ENCODE data around the gene MBNL1.

Gene MBNL1

GRCh38 chr3:152419748-152420147, 151.0 kb downstream of the MBNL1 start:
- Histone ChIP-seq H3K27me3 (no peaks in the 10 kb centered on the region), H3K4me1 (peaks cover 0 to 86% (median 9%) of the 10 kb centered on the region in 4 donors), H3K9me3 (no peaks in the 10 kb centered on the region), H3K4me3 (no peak overlapping the region), H3K36me3 (peaks cover 45 to 54% (median 53%) of the 10 kb centered on the region in 3 donors), H3K27ac (peak overlapping the region in 1 of 2 donors; percentile 1)
- intact Hi-C loops (cut with DNase I; ENCODE audit: low total_unique reads): no loop called here
- DNase-seq: no peak
- TF ChIP-seq CTCF (IDR thresholded peaks at IDR 0.05): no peak

- H3K9me3 ChIP-seq: no peaks in the 10 kb centered on the region
- H3K36me3 ChIP-seq: peaks cover 34 to 44% (median 41%) of the 10 kb centered on the region in 3 donors
- no peaks in the 10 kb centered on the region for H3K27me3 ChIP-seq
- H3K4me3 ChIP-seq: no peak overlapping the region
- intact Hi-C loops (cut with DNase I; ENCODE audit: low total_unique reads): no loop called here
- peaks cover 0 to 84% (median 7%) of the 10 kb centered on the region in 4 donors for H3K4me1 ChIP-seq
- no peak for TF ChIP-seq CTCF (IDR thresholded peaks at IDR 0.05)
- H3K27ac ChIP-seq: peak overlapping the region in 1 of 2 donors; percentile 25
- DNase-seq: no peak
Measured at GRCh38 chr3:152421162-152421561, 152.4 kb downstream of the MBNL1 start.

GRCh38 chr3:152426393-152426792, 157.7 kb downstream of the MBNL1 start:
- Histone ChIP-seq H3K27me3 (no peaks in the 10 kb centered on the region), H3K9me3 (no peaks in the 10 kb centered on the region), H3K27ac (peak overlapping the region; percentile 14 to 60), H3K4me3 (no peak overlapping the region), H3K36me3 (peaks cover under 1 to 5% (median 4%) of the 10 kb centered on the region in 3 donors), H3K4me1 (peaks cover 0 to 88% (median 9%) of the 10 kb centered on the region in 4 donors)
- intact Hi-C loops (cut with DNase I; ENCODE audit: low total_unique reads): no loop called here
- no peak for DNase-seq
- TF ChIP-seq CTCF (IDR thresholded peaks at IDR 0.05): no peak

- H3K36me3 ChIP-seq: peaks cover 8 to 15% (median 12%) of the 10 kb centered on the region in 3 donors
- H3K9me3 ChIP-seq: no peaks in the 10 kb centered on the region
- H3K27me3 ChIP-seq: no peaks in the 10 kb centered on the region
- no peak for TF ChIP-seq CTCF (IDR thresholded peaks at IDR 0.05)
- intact Hi-C loops (cut with DNase I; ENCODE audit: low total_unique reads): no loop called here
- H3K27ac ChIP-seq: no peak overlapping the region
- H3K4me1 ChIP-seq: peaks cover 0 to 68% (median 9%) of the 10 kb centered on the region in 4 donors
- no peak overlapping the region for H3K4me3 ChIP-seq
- DNase-seq: no peak
Measured at GRCh38 chr3:152428577-152428976, 159.8 kb downstream of the MBNL1 start.

- Histone ChIP-seq H3K4me3 (no peak overlapping the region), H3K36me3 (peaks cover 15 to 34% (median 21%) of the 10 kb centered on the region in 3 donors), H3K27ac (peak overlapping the region in 1 of 2 donors; percentile 25), H3K27me3 (no peaks in the 10 kb centered on the region), H3K9me3 (peaks cover 0 to 4% (median 0%) of the 10 kb centered on the region in 3 donors), H3K4me1 (peaks cover 0 to 50% (median 9%) of the 10 kb centered on the region in 4 donors)
- no peak for TF ChIP-seq CTCF (IDR thresholded peaks at IDR 0.05)
- intact Hi-C loops (cut with DNase I; ENCODE audit: low total_unique reads): no loop called here
- DNase-seq: no peak
Measured at GRCh38 chr3:152430223-152431002, 161.7 kb downstream of the MBNL1 start.
